SK-N-SH treated with all-trans-retinoic acid at 6 μM for 48 hours (cell line): ENCODE results near the gene HDGFL2.

ENCODE experiments used
- ATAC-seq: fragments of 200-7000 bp; cut with Tn5 transposase; 3 replicates; pipeline ENCODE4 v1.9.1; 2020; ENCODE audit warnings: mild to moderate bottlenecking, moderate library complexity
- ARNTL ChIP-seq: fragments of 450-650 bp; formaldehyde crosslinking; IDR thresholded peaks from 2 replicates; pipeline ENCODE4 v1.5.0; 2020; ENCODE audit warnings: low read depth, mild to moderate bottlenecking, moderate library complexity, borderline replicate concordance
- BACH2 ChIP-seq: fragments of 250-450 bp; sonication (Bioruptor Pico); IDR thresholded peaks from 2 replicates; pipeline ENCODE4 v1.9.0; 2021; ENCODE audit warnings: mild to moderate bottlenecking, borderline replicate concordance
- CREB5 ChIP-seq: fragments of 250-450 bp; sonication (Bioruptor Pico); IDR thresholded peaks from 2 replicates; pipeline ENCODE4 v1.5.1; 2020; ENCODE audit warnings: low read depth, mild to moderate bottlenecking, moderate library complexity
- CSDC2 ChIP-seq: fragments of 250-450 bp; sonication (Bioruptor Pico); IDR thresholded peaks from 2 replicates; pipeline ENCODE4 v1.5.0; 2020; ENCODE audit warnings: mild to moderate bottlenecking, moderate library complexity
- CSRNP3 ChIP-seq: fragments of 250-450 bp; sonication (Bioruptor Pico); IDR thresholded peaks from 2 replicates; pipeline ENCODE4 v1.5.1; 2021; ENCODE audit warnings: mild to moderate bottlenecking, moderate library complexity
- GLIS3 ChIP-seq: fragments of 250-450 bp; sonication (Bioruptor Pico); IDR thresholded peaks from 2 replicates; pipeline ENCODE4 v1.5.0; 2020; ENCODE audit warnings: mild to moderate bottlenecking, moderate library complexity
- ISL1 ChIP-seq: fragments of 250-450 bp; sonication (Bioruptor Pico); IDR thresholded peaks from 2 replicates; pipeline ENCODE4 v2.1.2; 2022; ENCODE audit warnings: mild to moderate bottlenecking, moderate library complexity
- OSR1 ChIP-seq: fragments of 250-450 bp; sonication (Bioruptor Pico); IDR thresholded peaks from 2 replicates; pipeline ENCODE4 v1.8.0; 2022; ENCODE audit warnings: moderate library complexity, mild to moderate bottlenecking, inconsistent platforms
- PATZ1 ChIP-seq: fragments of 250-450 bp; sonication (Bioruptor Pico); IDR thresholded peaks from 2 replicates; pipeline ENCODE4 v1.8.0; 2020; ENCODE audit warnings: mild to moderate bottlenecking, moderate library complexity, borderline replicate concordance
- POU6F1 ChIP-seq: fragments of 250-450 bp; sonication (Bioruptor Pico); IDR thresholded peaks from 2 replicates; pipeline ENCODE4 v1.8.0; 2021; ENCODE audit warnings: low read depth, mild to moderate bottlenecking, moderate library complexity, borderline replicate concordance
- PPARA ChIP-seq: fragments of 250-450 bp; sonication (Bioruptor Pico); IDR thresholded peaks from 2 replicates; pipeline ENCODE4 v1.5.0; 2020; ENCODE audit warnings: mild to moderate bottlenecking, borderline replicate concordance
- RARB ChIP-seq: fragments of 250-450 bp; sonication (Bioruptor Pico); IDR thresholded peaks from 2 replicates; pipeline ENCODE4 v1.8.0; 2021; ENCODE audit warnings: mild to moderate bottlenecking, moderate library complexity
- SNAI2 ChIP-seq: fragments of 250-450 bp; sonication (Bioruptor Pico); IDR thresholded peaks from 2 replicates; pipeline ENCODE4 v1.5.0; 2020; ENCODE audit warnings: mild to moderate bottlenecking, moderate library complexity
- TCF4 ChIP-seq: fragments of 250-450 bp; sonication (Bioruptor Pico); IDR thresholded peaks from 2 replicates; pipeline ENCODE4 v1.8.0; 2021; ENCODE audit warnings: mild to moderate bottlenecking, moderate library complexity, borderline replicate concordance
- TOX ChIP-seq: fragments of 250-450 bp; sonication (Bioruptor Pico); IDR thresholded peaks from 2 replicates; pipeline ENCODE4 v1.8.0; 2021; ENCODE audit warnings: mild to moderate bottlenecking, moderate library complexity, borderline replicate concordance
- ZC3H10 ChIP-seq: fragments of 250-450 bp; sonication (Bioruptor Pico); IDR thresholded peaks from 2 replicates; pipeline ENCODE4 v1.5.1; 2021; ENCODE audit warnings: mild to moderate bottlenecking, moderate library complexity
- ZFP3 ChIP-seq: fragments of 250-450 bp; sonication (Bioruptor Pico); IDR thresholded peaks from 2 replicates; pipeline ENCODE4 v1.5.0; 2020; ENCODE audit warnings: mild to moderate bottlenecking, moderate library complexity
- ZFP30 ChIP-seq: fragments of 450-650 bp; formaldehyde crosslinking; IDR thresholded peaks from 2 replicates; pipeline ENCODE4 v1.5.0; 2022; ENCODE audit warnings: mild to moderate bottlenecking, moderate library complexity
- ZNF565 ChIP-seq: fragments of 450-650 bp; formaldehyde crosslinking; conservative IDR thresholded peaks from 2 replicates; pipeline ENCODE4 v1.5.0; 2020; ENCODE audit warnings: low read depth, mild to moderate bottlenecking, moderate library complexity
- ZNF70 ChIP-seq: fragments of 450-650 bp; formaldehyde crosslinking; IDR thresholded peaks from 2 replicates; pipeline ENCODE4 v1.5.0; 2020; ENCODE audit warnings: mild to moderate bottlenecking, moderate library complexity
- ZNF8 ChIP-seq: fragments of 450-650 bp; formaldehyde crosslinking; IDR thresholded peaks from 2 replicates; pipeline ENCODE4 v1.5.0; 2020; ENCODE audit warnings: mild to moderate bottlenecking, moderate library complexity
- TF ChIP-seq, protein P1 (sequence below): fragments of 250-450 bp; sonication (Bioruptor Pico); IDR thresholded peaks from 2 replicates; pipeline ENCODE4 v1.5.0; 2020; ENCODE audit warnings: mild to moderate bottlenecking, moderate library complexity

The HDGFL2 gene

GRCh38 chr19:4498694-4499093 lies 26.6 kb downstream of the HDGFL2 start (continued):
- TF ChIP-seq CSRNP3 (CRISPR knock-in tag), result no peak
- no peak for TF ChIP-seq TCF4 (CRISPR knock-in tag)
- no peak for TF ChIP-seq PPARA (CRISPR knock-in tag)
- no peak for TF ChIP-seq POU6F1 (CRISPR knock-in tag)
- TF ChIP-seq RARB (CRISPR knock-in tag), result no peak
- TF ChIP-seq SNAI2, result no peak
- TF ChIP-seq TOX (CRISPR knock-in tag), result no peak
- TF ChIP-seq ISL1, result no peak
- no peak for TF ChIP-seq GLIS3 (CRISPR knock-in tag)

- TF ChIP-seq POU6F1 (CRISPR knock-in tag) (no peak), ZFP30 (CRISPR knock-in tag) (no peak), ZNF565 (CRISPR knock-in tag) (no peak), CREB5 (no peak), ZFP3 (no peak), PATZ1 (CRISPR knock-in tag) (no peak), TCF4 (CRISPR knock-in tag) (no peak), PPARA (CRISPR knock-in tag) (no peak), ARNTL (no peak)
- TF ChIP-seq, protein P1, sequence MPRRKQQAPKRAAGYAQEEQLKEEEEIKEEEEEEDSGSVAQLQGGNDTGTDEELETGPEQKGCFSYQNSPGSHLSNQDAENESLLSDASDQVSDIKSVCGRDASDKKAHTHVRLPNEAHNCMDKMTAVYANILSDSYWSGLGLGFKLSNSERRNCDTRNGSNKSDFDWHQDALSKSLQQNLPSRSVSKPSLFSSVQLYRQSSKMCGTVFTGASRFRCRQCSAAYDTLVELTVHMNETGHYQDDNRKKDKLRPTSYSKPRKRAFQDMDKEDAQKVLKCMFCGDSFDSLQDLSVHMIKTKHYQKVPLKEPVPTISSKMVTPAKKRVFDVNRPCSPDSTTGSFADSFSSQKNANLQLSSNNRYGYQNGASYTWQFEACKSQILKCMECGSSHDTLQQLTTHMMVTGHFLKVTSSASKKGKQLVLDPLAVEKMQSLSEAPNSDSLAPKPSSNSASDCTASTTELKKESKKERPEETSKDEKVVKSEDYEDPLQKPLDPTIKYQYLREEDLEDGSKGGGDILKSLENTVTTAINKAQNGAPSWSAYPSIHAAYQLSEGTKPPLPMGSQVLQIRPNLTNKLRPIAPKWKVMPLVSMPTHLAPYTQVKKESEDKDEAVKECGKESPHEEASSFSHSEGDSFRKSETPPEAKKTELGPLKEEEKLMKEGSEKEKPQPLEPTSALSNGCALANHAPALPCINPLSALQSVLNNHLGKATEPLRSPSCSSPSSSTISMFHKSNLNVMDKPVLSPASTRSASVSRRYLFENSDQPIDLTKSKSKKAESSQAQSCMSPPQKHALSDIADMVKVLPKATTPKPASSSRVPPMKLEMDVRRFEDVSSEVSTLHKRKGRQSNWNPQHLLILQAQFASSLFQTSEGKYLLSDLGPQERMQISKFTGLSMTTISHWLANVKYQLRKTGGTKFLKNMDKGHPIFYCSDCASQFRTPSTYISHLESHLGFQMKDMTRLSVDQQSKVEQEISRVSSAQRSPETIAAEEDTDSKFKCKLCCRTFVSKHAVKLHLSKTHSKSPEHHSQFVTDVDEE, result no peak
- ATAC-seq, result no peak
Observed at GRCh38 chr19:4499318-4499717, 27.2 kb downstream of the HDGFL2 start.

DNA sequence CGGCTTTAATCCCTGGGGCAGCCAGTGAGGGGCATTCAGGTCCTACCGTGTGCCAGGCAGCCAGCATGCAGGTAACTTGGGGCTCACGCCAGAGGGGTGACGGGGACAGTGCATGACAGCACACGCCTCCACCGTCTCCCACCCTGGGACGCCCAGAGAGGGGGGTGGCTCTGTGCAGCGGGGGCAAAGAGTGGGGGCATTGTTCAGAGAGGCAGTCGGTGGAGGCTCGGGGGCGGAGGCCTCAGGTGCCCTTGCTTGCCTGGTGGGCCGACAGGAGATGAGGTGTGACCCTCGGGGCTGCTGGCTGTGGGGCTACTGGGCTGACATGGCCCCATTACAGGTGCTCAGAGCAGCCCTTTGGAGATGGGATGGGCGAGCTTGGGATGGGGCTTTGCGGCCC lies 27.8 kb downstream of the HDGFL2 start:
- TF ChIP-seq ARNTL, result no peak
- TF ChIP-seq POU6F1 (CRISPR knock-in tag), result no peak
- no peak for TF ChIP-seq PPARA (CRISPR knock-in tag)
- no peak for TF ChIP-seq ZC3H10
- TF ChIP-seq TOX (CRISPR knock-in tag), result no peak
- TF ChIP-seq CSDC2, result no peak
- TF ChIP-seq ZFP3, result no peak
- TF ChIP-seq ZNF70, result no peak
- no peak for TF ChIP-seq ZNF565 (CRISPR knock-in tag)
- no peak for TF ChIP-seq SNAI2
- TF ChIP-seq ZNF8 (CRISPR knock-in tag), result no peak
- TF ChIP-seq TCF4 (CRISPR knock-in tag), result no peak
- TF ChIP-seq OSR1, result no peak
- TF ChIP-seq BACH2, result no peak
- no peak for ATAC-seq
